HG02840 (cell line): Measurements from ENCODE around the gene FAM83G.

Experiments used
- ATAC-seq: cut with Tn5 transposase; IDR thresholded peaks from one replicate; pipeline ENCODE4 v1.9.1; 2021; ENCODE audit warnings: mild to moderate bottlenecking, moderate library complexity, moderate number of reproducible peaks; ENCODE audit not compliant: unreplicated experiment, low FRiP score

FAM83G gene

DNA sequence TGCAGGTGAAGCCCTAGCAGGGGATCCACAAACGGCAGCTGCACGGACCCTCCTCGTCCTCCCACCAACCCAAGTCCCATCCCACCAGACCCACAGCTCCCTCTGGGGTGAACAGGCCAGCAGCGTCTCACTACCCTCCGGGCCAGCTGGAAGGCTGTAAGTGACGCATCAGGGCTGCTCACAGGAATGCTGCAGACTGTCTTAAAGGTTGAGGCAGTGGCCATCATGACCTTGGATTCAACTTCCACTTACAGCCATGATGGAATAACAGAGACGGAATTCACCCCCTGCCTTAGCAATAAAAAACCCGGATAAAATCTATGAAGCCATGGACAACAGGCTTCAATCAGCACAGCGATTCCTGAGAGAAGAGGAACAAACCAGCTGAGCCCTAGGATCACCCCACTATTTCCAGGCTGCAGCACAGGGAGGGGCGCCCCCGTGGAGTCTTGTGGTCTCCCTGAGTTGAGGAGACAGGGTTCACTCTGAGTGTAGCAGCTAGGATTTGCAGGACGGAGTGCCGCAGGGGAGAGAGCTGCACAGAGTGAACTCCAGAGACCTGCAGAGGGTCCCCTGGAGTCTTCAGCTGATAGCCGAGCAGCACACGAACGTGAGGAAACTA, 10.5 kb downstream of the FAM83G start:
- ATAC-seq, result no peak

DNA sequence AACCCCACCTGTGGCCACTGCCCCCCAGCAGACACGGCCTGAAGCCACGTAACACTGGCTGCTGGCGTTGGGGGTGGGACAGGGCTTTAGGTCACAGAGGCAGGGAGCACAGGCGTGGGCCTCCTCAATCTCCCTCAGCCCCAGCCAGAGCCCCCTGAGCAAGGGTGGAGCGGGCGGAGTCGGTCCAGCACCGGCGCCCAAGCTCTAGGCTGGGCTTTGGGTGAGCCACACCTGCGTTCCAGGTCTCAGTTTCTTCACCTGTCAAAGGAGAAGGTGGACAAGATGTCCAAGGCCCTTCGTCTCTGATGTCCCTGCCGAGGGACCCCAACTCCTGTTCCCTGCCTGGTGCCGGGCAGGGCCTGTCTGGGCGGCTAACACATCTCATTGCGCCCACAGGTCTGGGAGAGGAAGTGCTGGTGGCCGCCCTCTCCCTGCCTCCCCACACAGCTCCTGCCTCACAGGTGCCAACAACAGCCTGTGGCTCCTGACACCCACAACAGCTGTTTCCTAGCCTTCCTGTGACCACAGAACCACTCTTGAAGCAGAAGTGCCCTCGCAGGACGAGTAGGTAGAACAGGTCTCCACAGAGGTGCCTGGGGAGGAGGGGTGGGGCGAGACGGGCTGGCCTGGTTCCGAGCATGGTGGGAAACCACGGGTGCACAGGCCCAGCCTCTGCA, 12.0 kb downstream of the FAM83G start:
- ATAC-seq, result no peak

DNA sequence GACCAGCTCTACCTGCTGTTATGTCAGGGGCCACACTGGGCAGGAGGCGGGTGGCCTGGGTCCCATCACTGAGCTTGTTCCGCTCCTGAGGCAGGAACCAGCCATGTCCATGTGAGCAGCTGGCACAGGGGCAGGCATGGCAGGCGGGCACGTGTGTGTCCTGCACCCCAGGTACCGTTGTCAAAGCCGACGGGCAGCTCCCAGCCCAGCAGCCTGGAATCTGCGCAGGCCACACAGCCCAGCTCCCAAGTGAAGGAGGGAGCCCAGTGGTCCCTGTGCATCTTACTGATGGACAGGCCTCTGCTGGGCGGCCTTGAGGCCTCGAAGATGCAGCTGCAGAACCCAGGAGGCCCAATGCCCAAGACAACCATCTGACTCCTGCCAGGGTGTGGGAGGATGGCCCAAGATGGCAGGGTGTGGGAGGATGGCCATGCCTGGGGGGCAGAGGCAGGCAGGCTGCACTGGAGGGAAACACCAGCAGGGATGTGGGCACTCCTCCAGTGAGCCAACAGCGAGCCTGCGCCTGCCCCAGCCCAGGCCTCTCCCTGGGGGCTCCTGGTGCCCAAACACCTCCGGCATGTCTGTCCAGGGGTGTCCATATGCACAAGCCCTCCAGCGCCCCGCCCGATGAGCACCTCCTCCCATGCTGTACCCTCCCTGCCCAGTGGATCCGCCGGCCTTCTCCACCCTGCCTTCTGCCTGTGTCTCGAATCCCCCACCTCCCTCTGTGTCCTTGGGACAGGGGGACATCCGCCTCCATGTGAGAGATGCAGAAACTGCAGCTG, 12.8 kb downstream of the FAM83G start:
- no peak for ATAC-seq

DNA sequence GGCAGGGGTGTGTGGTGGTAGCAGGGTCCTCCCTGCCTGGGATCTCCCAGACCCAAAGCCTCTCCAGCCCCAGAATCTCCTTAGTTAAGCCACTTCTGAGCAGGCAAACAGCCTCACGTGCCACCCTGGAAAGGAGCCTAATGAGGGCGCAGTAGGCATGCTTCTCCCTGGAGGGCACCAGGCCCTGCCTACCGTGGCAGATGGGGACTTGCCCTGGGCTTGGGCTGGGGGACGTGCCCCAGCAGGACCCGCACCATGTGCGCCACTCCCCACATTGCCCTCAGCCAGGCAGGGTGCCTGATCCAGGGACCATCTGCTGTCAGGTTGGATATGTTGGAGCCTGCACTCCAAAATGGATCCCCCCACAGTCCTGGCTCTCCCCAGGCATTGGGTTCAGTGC, 14.2 kb downstream of the FAM83G start:
- no peak for ATAC-seq

DNA sequence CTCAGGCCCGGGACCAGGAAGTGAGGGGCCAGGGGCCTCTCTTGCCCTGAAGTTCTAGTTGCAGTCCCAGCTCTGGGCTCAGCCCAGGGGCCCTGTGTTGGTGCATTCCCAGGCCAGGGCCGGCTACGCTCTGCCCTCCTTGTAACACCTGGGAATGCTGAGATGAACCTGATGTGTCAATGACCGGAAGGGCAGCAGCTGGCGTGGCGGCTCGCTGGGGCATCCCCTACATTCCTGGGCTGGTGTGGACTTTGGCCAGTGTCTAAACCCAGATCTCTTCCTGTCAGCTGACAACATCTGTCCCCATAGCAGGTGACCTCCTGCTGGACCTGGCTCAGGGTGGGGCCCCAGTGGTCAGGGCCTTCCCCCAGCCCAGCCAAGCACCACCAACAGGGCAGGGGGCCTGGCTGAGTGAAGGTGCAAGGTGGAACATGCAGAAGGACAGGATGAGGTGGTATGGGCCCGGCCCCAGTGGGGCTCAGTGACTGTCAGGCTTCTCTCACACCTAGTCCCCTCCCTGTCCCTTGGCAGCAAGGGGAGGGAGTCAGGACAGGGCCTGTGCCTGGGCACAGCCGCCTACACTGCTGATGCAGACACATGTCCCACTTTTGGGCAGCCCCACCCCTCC, 15.9 kb downstream of the FAM83G start:
- ATAC-seq, result no peak

DNA sequence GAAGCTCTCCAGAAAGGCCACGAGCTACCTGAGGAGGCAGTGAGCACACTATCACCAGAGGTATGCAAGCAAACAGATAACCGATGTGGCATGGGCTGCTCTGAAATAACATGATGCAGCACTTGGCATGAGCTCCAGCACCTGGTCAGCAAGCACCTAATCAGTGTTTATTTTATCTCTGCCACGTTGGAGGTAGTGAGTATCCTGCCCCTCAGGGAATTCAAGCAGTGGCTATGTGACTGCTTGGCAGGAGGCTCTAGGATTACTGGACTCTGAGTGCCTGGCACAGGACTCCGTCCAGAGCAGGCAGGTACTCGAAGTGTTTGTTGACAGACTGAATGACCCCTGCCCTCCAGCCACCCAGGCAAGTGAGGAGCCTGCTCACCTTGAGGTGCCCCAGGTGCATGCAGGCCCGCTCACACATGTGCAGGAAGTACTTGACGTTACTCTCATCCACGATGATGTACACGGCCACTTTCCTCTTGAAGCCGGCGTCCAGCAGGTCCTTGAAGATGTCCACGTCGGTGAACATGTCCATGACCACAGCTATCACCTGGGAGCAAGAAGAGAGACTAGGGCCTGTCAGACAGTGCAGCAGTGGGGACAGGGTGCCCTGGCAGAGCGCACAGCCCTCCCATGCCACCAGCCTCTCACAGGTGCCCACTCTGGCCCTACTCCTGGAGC, 16.6 kb downstream of the FAM83G start:
- no peak for ATAC-seq

DNA sequence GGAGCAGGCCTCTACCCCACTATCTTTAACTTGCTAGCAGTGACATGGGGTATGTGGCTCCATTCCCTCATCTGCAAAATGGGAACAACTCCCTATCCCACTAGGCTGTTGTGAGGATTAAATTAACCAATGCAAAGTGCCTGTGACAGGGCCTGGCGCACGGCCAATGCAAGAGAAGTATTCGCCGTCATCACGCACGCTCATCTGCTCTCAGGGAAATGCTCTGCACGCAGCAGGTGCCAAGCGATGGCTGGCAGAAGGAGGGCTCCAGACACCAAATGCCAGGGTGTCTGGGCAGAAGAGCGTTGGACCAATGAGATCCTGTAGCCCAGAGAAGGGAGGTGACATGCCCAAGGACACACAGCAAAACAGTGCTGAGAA, 17.3 kb downstream of the FAM83G start:
- ATAC-seq, result no peak

DNA sequence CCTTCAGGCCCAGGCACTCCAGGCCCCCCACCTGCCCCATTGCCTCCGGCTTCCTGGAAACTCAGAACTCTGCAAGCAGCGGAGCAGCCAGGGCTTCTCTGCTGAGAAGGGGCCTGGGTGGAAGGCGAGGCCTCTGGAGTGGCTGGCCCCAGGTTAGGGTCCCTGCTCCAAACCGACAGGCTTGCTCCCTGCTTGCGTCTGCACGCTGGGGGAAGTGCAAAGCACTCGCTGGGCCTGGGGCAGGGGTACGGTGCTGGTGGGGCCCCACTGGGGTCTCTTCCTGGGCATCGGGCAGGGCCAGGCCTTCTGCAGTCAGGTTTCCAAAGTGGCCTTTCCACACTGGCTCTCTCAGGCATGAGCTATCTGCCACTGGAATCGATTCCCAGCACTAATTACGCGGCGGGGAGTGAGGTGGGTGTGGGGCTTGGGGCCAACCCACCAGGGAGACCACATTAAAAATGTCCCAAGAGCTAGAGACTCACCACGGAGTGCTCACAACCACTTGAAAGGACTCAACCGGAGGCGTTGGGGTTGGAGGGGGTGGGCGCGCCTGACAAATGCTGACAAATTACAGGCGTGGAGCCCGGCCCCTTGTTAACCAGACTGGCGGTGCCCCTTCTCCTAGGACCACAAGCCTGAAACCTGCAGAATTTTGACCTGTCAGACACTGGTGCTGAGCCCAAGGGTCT, 17.9 kb downstream of the FAM83G start:
- no peak for ATAC-seq

DNA sequence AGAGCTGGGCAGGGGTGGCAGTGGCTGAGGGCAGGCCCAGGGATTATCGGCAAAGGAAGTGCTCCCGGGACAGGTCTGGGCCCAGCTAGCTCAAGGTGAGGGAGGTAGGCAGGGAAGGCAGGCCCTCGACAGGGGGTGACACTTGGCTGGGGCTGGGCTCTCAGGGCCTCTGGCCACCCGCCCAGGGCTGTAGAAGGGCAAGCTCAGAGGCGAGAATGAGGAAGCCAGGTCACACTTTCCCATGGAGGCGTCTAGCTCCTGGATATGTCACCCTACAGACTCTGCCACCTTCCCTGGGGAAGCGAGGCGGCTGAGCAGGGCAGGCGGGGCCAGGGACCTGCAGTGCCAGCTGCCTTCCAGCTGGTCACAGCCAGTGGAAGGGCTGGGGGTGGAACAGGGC, 19.1 kb downstream of the FAM83G start:
- ATAC-seq, result no peak

DNA sequence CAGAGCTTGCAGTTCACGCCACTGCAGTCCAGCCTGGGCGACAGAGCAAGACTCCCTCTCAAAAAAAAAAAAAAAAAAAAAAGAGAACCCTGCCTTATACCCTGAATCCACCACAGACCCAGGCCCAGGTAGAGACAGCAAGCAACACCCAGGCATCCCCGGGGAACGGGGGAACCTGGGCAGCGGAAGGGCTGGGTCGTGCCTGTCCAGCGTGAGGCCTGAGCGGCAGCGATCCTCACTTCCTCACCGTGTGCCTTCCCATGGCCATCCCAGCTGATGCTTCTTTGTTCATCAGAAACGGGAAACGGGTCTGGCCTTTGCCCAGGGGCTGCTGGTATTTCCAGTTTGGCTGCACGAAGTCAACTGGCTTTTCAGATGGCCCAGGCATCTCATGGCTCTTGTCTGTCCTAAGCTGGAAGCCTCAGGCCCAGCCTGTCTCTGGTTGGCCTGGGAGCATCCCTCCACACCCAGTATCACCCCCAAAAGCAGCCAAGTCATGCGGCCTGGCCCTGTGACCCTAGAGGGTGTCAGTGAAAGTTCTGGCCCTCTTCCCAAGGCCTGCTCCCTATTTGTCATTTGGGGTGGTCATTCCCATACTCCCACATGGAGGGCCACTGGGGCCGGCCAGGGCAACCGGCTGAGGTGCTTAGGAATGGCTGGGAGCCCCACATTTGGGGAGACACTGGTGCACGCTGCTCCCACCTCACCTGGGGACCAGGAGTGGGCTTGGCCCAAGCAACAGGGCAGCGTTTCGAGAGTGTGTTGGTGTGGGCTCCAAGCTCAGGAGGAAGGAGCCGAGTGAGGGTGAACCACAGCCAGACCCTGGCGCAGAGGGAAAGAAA, 20.1 kb downstream of the FAM83G start:
- ATAC-seq, result no peak

DNA sequence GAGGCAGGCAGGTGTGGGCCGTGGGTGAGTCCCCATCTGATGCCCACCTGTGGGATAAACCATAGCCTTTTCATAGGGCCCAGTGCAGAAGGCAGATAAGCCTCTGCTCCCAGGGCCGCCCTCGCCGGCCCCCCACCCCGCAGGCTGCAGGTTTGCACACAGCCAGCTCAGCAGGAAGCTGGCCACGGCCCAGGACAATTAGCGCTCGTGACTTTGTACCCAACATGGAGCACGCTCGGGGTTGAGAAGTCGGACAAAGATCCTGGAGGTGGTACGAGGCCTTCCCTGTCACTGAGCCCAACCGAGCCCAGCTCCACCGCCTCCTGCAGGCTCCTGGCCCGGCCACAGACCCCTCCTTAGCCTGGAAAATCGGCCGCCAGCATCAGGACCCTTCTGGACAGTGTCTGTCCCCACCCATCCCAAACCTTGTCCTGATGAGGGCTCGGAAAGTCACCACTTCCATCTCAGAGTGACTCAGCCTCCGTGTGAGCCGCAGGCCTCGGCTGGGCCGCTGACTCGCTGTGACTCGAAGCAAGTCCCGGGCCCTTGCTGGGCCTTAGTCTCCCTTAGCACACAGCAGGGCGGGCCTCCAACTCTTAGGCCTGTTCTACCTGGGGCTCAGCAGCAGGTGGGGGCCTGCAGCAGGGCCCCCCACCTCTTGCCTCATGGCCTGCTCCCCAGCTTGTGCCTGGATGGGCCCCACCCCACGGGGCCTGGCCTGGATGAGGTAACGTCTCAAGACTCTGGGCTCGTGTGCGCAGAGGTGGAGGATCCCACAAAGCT, 22.7 kb downstream of the FAM83G start:
- ATAC-seq, result no peak

DNA sequence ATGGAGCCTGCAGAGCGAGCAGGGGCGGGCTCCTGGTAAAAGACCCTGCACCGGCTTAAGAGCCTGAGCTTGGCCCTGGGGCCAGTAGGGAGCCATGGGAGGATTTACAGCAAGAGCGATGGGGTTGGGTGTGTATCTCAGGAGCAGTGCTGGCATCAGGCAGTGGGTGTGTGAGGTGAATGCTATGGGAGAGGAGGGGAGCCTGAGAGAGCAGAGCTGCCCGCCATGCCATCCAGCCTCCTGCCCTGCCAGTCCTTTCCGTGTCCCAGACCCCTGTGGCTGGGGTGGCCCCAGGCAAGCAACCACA, 23.3 kb downstream of the FAM83G start:
- ATAC-seq, result no peak

DNA sequence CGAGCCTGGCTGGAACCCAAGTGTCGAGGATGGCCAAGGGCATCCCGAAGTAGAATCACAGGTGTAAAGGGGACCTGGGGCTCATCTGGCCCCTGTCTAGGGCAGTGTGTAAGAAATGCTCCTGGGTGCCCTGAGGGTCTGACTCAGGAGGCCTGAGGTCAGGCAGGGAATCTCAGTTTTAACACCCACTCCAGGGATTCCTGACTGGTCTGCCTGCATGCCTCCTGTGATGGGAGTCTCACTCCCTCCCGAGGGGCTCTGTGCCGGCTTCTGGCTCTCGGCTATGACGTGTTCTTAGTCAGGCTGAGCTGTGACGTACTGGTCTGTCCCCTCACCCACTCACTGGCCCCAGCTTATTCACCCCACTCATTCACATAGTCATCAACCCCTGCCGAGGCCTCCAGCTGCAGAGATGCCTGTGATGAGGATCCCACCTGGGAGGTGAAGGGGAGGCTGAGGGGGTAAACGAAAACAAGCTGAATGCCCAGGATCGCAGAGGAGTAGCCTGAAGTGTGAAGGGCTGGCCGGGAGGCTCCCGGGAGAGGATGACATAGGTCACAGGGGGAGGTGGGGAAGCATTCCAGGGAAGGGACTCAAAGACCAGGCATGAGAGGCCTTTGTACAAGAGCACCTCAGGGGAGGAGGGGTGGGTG, 23.8 kb downstream of the FAM83G start:
- ATAC-seq, result no peak

DNA sequence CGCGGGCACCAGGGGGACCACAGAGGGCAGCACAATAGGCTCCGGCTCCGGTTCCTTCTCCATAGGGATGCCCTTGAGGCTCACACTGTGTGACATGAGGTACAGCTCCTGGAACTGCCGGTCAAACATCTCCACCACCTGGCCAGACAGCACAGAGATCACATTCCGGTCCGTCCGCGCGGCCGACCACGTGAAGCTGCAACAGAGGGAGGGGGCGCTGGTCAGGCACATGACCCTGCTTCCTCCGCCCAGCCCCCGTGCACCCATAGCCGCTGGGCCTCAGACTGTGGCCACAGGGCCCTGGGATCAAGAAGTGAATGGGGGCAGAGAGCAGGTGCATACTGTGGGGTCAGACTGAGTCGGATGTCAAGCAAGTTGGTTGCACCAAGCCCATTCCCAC, 25.9 kb downstream of the FAM83G start:
- no peak for ATAC-seq

DNA sequence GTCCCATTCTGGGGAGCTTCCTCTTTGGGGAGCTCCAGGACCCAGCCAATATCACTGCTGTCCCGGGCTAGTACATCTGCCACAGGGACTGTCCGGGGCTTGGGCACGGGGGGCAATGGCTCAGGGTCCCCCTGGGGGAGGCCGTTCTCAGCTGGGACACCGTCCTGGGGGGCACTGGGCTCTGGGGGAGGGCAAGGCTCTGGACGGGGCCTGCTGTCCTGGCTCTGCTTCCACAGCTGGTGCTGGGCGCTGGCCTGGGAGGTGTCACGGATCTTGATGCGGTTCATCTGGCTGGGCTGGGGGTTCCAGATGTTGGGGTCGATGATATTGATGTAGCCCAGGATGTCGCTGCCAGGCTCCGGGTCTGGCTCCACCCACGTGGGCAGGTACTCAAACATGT, 26.5 kb downstream of the FAM83G start:
- no peak for ATAC-seq

DNA sequence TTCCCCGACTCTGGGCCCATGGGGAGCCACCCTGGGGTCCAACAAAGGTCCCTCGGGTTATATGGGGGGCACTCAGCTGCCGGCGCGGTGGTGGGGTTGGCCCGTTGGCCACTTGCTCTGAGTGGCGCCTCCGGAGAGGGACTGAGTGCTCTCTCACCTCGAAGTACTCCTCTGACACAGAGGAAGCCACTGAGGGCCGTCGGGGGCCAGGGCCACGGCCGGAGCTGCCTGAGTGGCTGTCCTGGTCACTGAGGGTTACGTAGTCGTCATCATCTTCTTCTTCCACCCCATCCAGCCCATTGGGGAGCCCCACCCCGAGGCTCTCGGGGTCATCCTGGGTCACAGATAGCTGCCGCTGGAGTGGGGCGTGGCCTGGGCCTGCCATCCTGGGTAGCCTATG, 26.9 kb downstream of the FAM83G start:
- no peak for ATAC-seq

DNA sequence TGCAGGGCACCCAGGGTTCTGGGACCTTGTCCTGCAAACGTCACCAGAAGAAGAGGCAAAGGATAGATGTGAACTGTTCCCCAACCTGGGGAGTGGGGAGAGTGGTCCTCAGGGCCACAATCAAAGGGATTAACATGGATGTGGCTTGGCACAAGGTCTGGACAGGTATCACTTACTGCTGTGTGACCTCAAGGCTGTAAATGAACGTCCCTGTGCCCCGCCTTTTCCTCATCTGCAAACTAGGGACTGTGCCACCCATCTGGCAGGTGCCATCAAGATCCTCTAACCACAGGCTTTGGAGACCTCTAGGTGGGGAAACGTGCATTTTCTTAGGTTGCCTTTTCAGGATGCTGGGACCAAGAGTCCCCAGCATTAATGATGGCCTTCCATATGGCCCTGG, 27.5 kb downstream of the FAM83G start:
- no peak for ATAC-seq

DNA sequence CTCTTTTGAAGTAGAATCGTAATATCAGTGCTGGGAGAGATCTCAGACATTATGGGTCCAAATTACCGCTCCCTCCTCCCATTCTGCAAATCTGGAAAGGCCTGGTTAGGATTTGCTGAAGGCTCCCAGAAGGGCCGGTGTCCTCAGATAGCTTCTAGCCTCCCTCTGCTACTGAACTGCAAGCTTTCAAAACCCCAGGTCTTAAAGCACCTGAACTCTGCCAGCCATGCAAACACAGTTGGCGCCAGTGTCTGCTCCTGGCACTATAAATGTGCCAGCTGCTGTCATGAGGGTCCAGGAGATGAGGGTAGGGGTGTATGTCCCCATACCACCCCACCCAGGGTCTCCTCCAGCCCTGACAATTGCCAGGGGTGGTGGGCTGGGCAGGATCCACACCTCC, 28.4 kb downstream of the FAM83G start:
- ATAC-seq, result no peak
